Upper lobe of left lung (tissue), 4 donors: Measurements from ENCODE around the gene RPL38.
A peak's percentile ranks its signal among the peaks of the same experiment; 100 is the strongest.

Experiments
- CTCF ChIP-seq, 6 experiments: fragments of 450-650 bp in 4 of 6; fragments of 200-600 bp in 2 of 6; sonication (generic) in 2 of 6; IDR thresholded peaks; one replicate each; pipeline ENCODE4 v1.5.1; 2016 to 2019; ENCODE audit warnings: antibody characterized with exemption in 6 of 6
- POLR2AphosphoS5 ChIP-seq, 2 donors: sonication (generic); formaldehyde crosslinking; IDR thresholded peaks; one replicate each; pipeline ENCODE4 v1.5.1; 2017; ENCODE audit warnings: antibody characterized with exemption in 2 of 2

GRCh38 chr17:74210191-74211140 lies 7.0 kb downstream of the RPL38 start:
- TF ChIP-seq CTCF (IDR thresholded peaks at IDR 0.05) = peak; percentile 81 to 97 (median 86)
- TF ChIP-seq POLR2AphosphoS5 (IDR thresholded peaks at IDR 0.05) = peak in 1 of 2 donors; percentile 8
